PC-3 (cell line): ENCODE measurements around the gene DLGAP4.

Experiments
- CTCF ChIP-seq: fragments of 300-600 bp; sonication (generic); conservative IDR thresholded peaks from 2 replicates; pipeline ENCODE4 v1.5.1; 2017; ENCODE audit warnings: antibody characterized with exemption, low read depth, mild to moderate bottlenecking, low read length
- EZH2 ChIP-seq: fragments of 300-600 bp; sonication (generic); IDR thresholded peaks from one replicate; pipeline ENCODE4 v1.6.1; 2017; ENCODE audit warnings: antibody characterized with exemption, mild to moderate bottlenecking, low read length; ENCODE audit not compliant: unreplicated experiment

GRCh38 chr20:36431604-36432003, 125.5 kb downstream of the DLGAP4 start:
- TF ChIP-seq CTCF = no peak
- TF ChIP-seq EZH2 = no peak
